Naive thymus-derived CD4-positive, alpha-beta T cell (primary cell): Measurements from ENCODE around the gene ADAM12. TPM values are rescaled to one million over a fixed set of nuclear protein-coding genes. Genes with fewer than 3 reads are reported as not detected.

Source experiments
- ATAC-seq: fragments of 150-1000 bp; cut with Tn5 transposase; 2 replicates; pipeline ENCODE4 v1.10.0; 2021; ENCODE audit warnings: mild to moderate bottlenecking, moderate library complexity
- CTCF ChIA-PET: fragments of 350-600 bp; sonication (Branson Sonifier 250); formaldehyde crosslinking; loops from one replicate; lab custom pipeline; 2021; ENCODE audit warnings: antibody characterized with exemption; lab: Charles Lee
- POLR2A ChIA-PET: fragments of 350-600 bp; sonication (Branson Sonifier 250); formaldehyde crosslinking; loops from one replicate; lab custom pipeline; 2021; ENCODE audit warnings: antibody characterized with exemption, inconsistent platforms; lab: Charles Lee
- DNase-seq, 9 donors: peaks; one replicate each; pipeline versions ENCODE4 v3.0.0 to v3.0.0-alpha.2; 2020 to 2022; ENCODE audit warnings: mixed read lengths in 1 of 9
- H3K27ac ChIP-seq: one replicate; pipeline ENCODE4 v1.7.0; 2013; ENCODE audit warnings: mild to moderate bottlenecking, low read depth, low read length, moderate library complexity
- H3K27me3 ChIP-seq, 2 donors: one replicate each; pipeline ENCODE4 v1.7.0; 2013; ENCODE audit warnings: low read length in 2 of 2, mild to moderate bottlenecking in 2 of 2, moderate library complexity in 2 of 2; ENCODE audit not compliant: control insufficient read depth in 2 of 2, insufficient read depth in 2 of 2
- H3K36me3 ChIP-seq, 3 experiments: 1 replicate in 2 of 3; 2 replicates in 1 of 3; pipeline ENCODE4 v1.7.0; 2013; ENCODE audit warnings: low read length in 3 of 3, mild to moderate bottlenecking in 3 of 3, moderate library complexity in 1 of 3; ENCODE audit not compliant: insufficient read depth in 3 of 3, control insufficient read depth in 2 of 3
- H3K4me1 ChIP-seq, 2 donors: one replicate each; pipeline ENCODE4 v1.7.0; 2013; ENCODE audit warnings: low read length in 2 of 2, mild to moderate bottlenecking in 2 of 2, moderate library complexity in 1 of 2; ENCODE audit not compliant: control insufficient read depth in 2 of 2, insufficient read depth in 2 of 2
- H3K4me3 ChIP-seq: 2 replicates; pipeline ENCODE4 v1.7.0; 2013; ENCODE audit warnings: mild to moderate bottlenecking, low read length
- H3K9me3 ChIP-seq, 3 experiments: 1 replicate in 2 of 3; 2 replicates in 1 of 3; pipeline ENCODE4 v1.7.0; 2013; ENCODE audit warnings: low read length in 3 of 3; ENCODE audit not compliant: control insufficient read depth in 2 of 3
- H3K27ac Mint-ChIP-seq, 9 donors: one replicate each; pipeline ENCODE4 v1.8.0; 2020 to 2022; ENCODE audit warnings: mixed read lengths in 9 of 9, mild to moderate bottlenecking in 8 of 9, moderate library complexity in 5 of 9, inconsistent platforms in 2 of 9
- H3K27me3 Mint-ChIP-seq, 5 donors: one replicate each; pipeline ENCODE4 v1.8.0; 2021 to 2022; ENCODE audit warnings: mixed read lengths in 5 of 5, mild to moderate bottlenecking in 1 of 5
- H3K36me3 Mint-ChIP-seq, 5 donors: one replicate each; pipeline ENCODE4 v1.8.0; 2020 to 2022; ENCODE audit warnings: mixed read lengths in 5 of 5, mild to moderate bottlenecking in 3 of 5, inconsistent platforms in 1 of 5
- H3K4me1 Mint-ChIP-seq, 7 donors: one replicate each; pipeline ENCODE4 v1.8.0; 2020 to 2022; ENCODE audit warnings: mixed read lengths in 7 of 7, mild to moderate bottlenecking in 3 of 7, inconsistent platforms in 1 of 7
- H3K4me3 Mint-ChIP-seq, 10 donors: one replicate each; pipeline ENCODE4 v1.8.0; 2020 to 2022; ENCODE audit warnings: mild to moderate bottlenecking in 10 of 10, mixed read lengths in 10 of 10, moderate library complexity in 6 of 10, inconsistent platforms in 2 of 10
- H3K9me3 Mint-ChIP-seq, 11 donors: one replicate each; pipeline ENCODE4 v1.8.0; 2020 to 2022; ENCODE audit warnings: mixed read lengths in 11 of 11, mild to moderate bottlenecking in 4 of 11, inconsistent platforms in 1 of 11, moderate library complexity in 1 of 11
- intact Hi-C, 2 donors: fragments of 100-400 bp; cut with micrococcal nuclease; formaldehyde crosslinking; loops; one replicate each; pipeline ENCODE4 v1.15.1; 2023
- polyA plus RNA-seq, 2 donors: library from polyadenylated mRNA; unstranded; fragments of 300-500 nt; fragmentation: Illumina TruSeq; gene quantifications; one replicate each; pipeline ENCODE4 v1.2.3, GENCODE V29; 2021
- total RNA-seq, 6 experiments: library from RNA in 5 of 6; stranded (reverse) in 5 of 6; gene quantifications; 1 replicate in 5 of 6; 2 replicates in 1 of 6; pipeline ENCODE4 v1.2.3 and lab custom pipeline; 2021 to 2026

The ADAM12 gene
- total and polyA plus RNA-seq, 7 experiments from 2014 or later: 0.58 to 1.0 TPM; not detected in 5

- Mint-ChIP-seq H3K9me3 (peaks cover 0 to 2% (median 0%) of the 10 kb centered on the region in 11 donors), H3K4me1 (no peaks in the 10 kb centered on the region), H3K27ac (no peak overlapping the region), H3K27me3 (peaks cover 0 to 8% (median 0%) of the 10 kb centered on the region in 5 donors), H3K4me3 (no peak overlapping the region), H3K36me3 (no peaks in the 10 kb centered on the region)
- Histone ChIP-seq H3K27ac (no peak overlapping the region), H3K4me3 (no peak overlapping the region), H3K9me3 (no peaks in the 10 kb centered on the region), H3K27me3 (no peaks in the 10 kb centered on the region), H3K4me1 (no peaks in the 10 kb centered on the region), H3K36me3 (no peaks in the 10 kb centered on the region)
- intact Hi-C loops: no loop called here
- CTCF ChIA-PET: no interaction called here
- no peak for ATAC-seq
- POLR2A ChIA-PET: no interaction called here
- DNase-seq: no peak
These were observed 111.1 kb downstream of the ADAM12 start for GRCh38 chr10:126277181-126277580.

- ATAC-seq (no peak), DNase-seq (no peak)
- intact Hi-C loops: no loop called here
- Mint-ChIP-seq H3K4me1 (no peaks in the 10 kb centered on the region), H3K4me3 (no peak overlapping the region), H3K27me3 (peaks cover 0 to 12% (median 0%) of the 10 kb centered on the region in 5 donors), H3K9me3 (peaks cover 0 to 11% (median 0%) of the 10 kb centered on the region in 11 donors), H3K27ac (no peak overlapping the region), H3K36me3 (no peaks in the 10 kb centered on the region)
- Histone ChIP-seq H3K27me3 (no peaks in the 10 kb centered on the region), H3K36me3 (no peaks in the 10 kb centered on the region), H3K27ac (no peak overlapping the region), H3K9me3 (no peaks in the 10 kb centered on the region), H3K4me3 (no peak overlapping the region), H3K4me1 (no peaks in the 10 kb centered on the region)
- ChIA-PET POLR2A (no interaction called here), CTCF (no interaction called here)
These were observed 115.8 kb downstream of the ADAM12 start for GRCh38 chr10:126272526-126272925.

GRCh38 chr10:126270111-126270510 lies 118.2 kb downstream of the ADAM12 start:
- CTCF ChIA-PET: no interaction called here

GRCh38 chr10:126268013-126268920 lies 120.0 kb downstream of the ADAM12 start:
- ChIA-PET CTCF (no interaction called here), POLR2A (no interaction called here)
- Mint-ChIP-seq H3K27ac (no peak overlapping the region), H3K4me3 (no peak overlapping the region), H3K4me1 (no peaks in the 10 kb centered on the region), H3K36me3 (no peaks in the 10 kb centered on the region), H3K9me3 (peaks cover 0 to 21% (median 4%) of the 10 kb centered on the region in 11 donors), H3K27me3 (peaks cover 0 to 9% (median 0%) of the 10 kb centered on the region in 5 donors)
- H3K36me3 ChIP-seq: no peaks in the 10 kb centered on the region
- H3K4me3 ChIP-seq: no peak overlapping the region
- DNase-seq (no peak), ATAC-seq (no peak)
- no peaks in the 10 kb centered on the region for H3K27me3 ChIP-seq
- intact Hi-C loops: no loop called here
- H3K27ac ChIP-seq: no peak overlapping the region
- no peaks in the 10 kb centered on the region for H3K9me3 ChIP-seq
- H3K4me1 ChIP-seq: no peaks in the 10 kb centered on the region

More at GRCh38 chr10:126270111-126270510, 118.2 kb downstream of the ADAM12 start:
- H3K27me3 Mint-ChIP-seq: peaks cover 0 to 12% (median 0%) of the 10 kb centered on the region in 5 donors
- Histone ChIP-seq H3K4me1 (no peaks in the 10 kb centered on the region), H3K9me3 (no peaks in the 10 kb centered on the region), H3K36me3 (no peaks in the 10 kb centered on the region), H3K27ac (no peak overlapping the region), H3K4me3 (no peak overlapping the region), H3K27me3 (no peaks in the 10 kb centered on the region)
- no peak overlapping the region for H3K4me3 Mint-ChIP-seq
- DNase-seq (no peak), ATAC-seq (no peak)
- peaks cover 0 to 17% (median 4%) of the 10 kb centered on the region in 11 donors for H3K9me3 Mint-ChIP-seq
- H3K36me3 Mint-ChIP-seq: no peaks in the 10 kb centered on the region
- H3K27ac Mint-ChIP-seq: no peak overlapping the region
- intact Hi-C loops: no loop called here
- POLR2A ChIA-PET: no interaction called here
- H3K4me1 Mint-ChIP-seq: no peaks in the 10 kb centered on the region

GRCh38 chr10:126264102-126265018 lies 123.9 kb downstream of the ADAM12 start:
- Histone ChIP-seq H3K27ac (no peak overlapping the region), H3K36me3 (no peaks in the 10 kb centered on the region), H3K4me1 (no peaks in the 10 kb centered on the region), H3K27me3 (no peaks in the 10 kb centered on the region), H3K9me3 (no peaks in the 10 kb centered on the region), H3K4me3 (no peak overlapping the region)
- no peak overlapping the region for H3K4me3 Mint-ChIP-seq
- ChIA-PET POLR2A (no interaction called here), CTCF (no interaction called here)
- intact Hi-C loops: no loop called here
- H3K27me3 Mint-ChIP-seq: peaks cover 0 to 9% (median 0%) of the 10 kb centered on the region in 5 donors
- DNase-seq (no peak), ATAC-seq (no peak)
- peaks cover 0 to 2% (median 0%) of the 10 kb centered on the region in 7 donors for H3K4me1 Mint-ChIP-seq
- H3K27ac Mint-ChIP-seq: no peak overlapping the region
- H3K9me3 Mint-ChIP-seq: peaks cover 0 to 19% (median 0%) of the 10 kb centered on the region in 11 donors
- H3K36me3 Mint-ChIP-seq: no peaks in the 10 kb centered on the region

- Mint-ChIP-seq H3K27me3 (peaks cover 0 to 14% (median 0%) of the 10 kb centered on the region in 5 donors), H3K27ac (no peak overlapping the region), H3K4me1 (peaks cover 0 to 2% (median 0%) of the 10 kb centered on the region in 7 donors), H3K4me3 (no peak overlapping the region), H3K36me3 (no peaks in the 10 kb centered on the region), H3K9me3 (peaks cover 0 to 19% (median 0%) of the 10 kb centered on the region in 11 donors)
- ChIA-PET CTCF (no interaction called here), POLR2A (no interaction called here)
- no peak overlapping the region for H3K27ac ChIP-seq
- H3K4me1 ChIP-seq: no peaks in the 10 kb centered on the region
- no peaks in the 10 kb centered on the region for H3K27me3 ChIP-seq
- ATAC-seq (no peak), DNase-seq (no peak)
- no peaks in the 10 kb centered on the region for H3K36me3 ChIP-seq
- no peaks in the 10 kb centered on the region for H3K9me3 ChIP-seq
- intact Hi-C loops: no loop called here
- no peak overlapping the region for H3K4me3 ChIP-seq
These were observed 125.1 kb downstream of the ADAM12 start for GRCh38 chr10:126263006-126263676.
